WTC11 (cell line): ENCODE data around the gene RAB3IL1. TPM values are rescaled to one million over a fixed set of nuclear protein-coding genes. Genes with fewer than 3 reads are reported as not detected.

Experiments
- ATAC-seq: fragments of 200-7000 bp; cut with Tn5 transposase; 2 replicates; pipeline ENCODE4 v1.10.0; 2021; ENCODE audit warnings: mild to moderate bottlenecking, moderate library complexity
- CTCF ChIA-PET: fragments of 300-600 bp; sonication (Branson Sonifier 250); formaldehyde crosslinking; loops from one replicate; lab custom pipeline; 2021; ENCODE audit warnings: antibody characterized with exemption; lab: Charles Lee
- POLR2A ChIA-PET: fragments of 350-600 bp; sonication (Branson Sonifier 250); formaldehyde crosslinking; loops from one replicate; lab custom pipeline; 2021; ENCODE audit warnings: antibody characterized with exemption; lab: Charles Lee
- DNase-seq: peaks from one replicate; pipeline ENCODE4 v3.0.0; 2021; ENCODE audit warnings: low spot score
- H3K27ac Mint-ChIP-seq: 2 replicates; pipeline ENCODE4 v1.8.0; 2021; ENCODE audit warnings: mixed read lengths
- H3K27me3 Mint-ChIP-seq: 2 replicates; pipeline ENCODE4 v1.8.0; 2021; ENCODE audit warnings: low read depth, mild to moderate bottlenecking, moderate library complexity, mixed read lengths
- H3K36me3 Mint-ChIP-seq: 2 replicates; pipeline ENCODE4 v1.8.0; 2021; ENCODE audit warnings: mixed read lengths
- H3K4me1 Mint-ChIP-seq: 2 replicates; pipeline ENCODE4 v1.8.0; 2022; ENCODE audit warnings: mixed read lengths
- H3K4me3 Mint-ChIP-seq: 2 replicates; pipeline ENCODE4 v1.8.0; 2021; ENCODE audit warnings: mild to moderate bottlenecking, moderate library complexity, mixed read lengths
- H3K9me3 Mint-ChIP-seq: 2 replicates; pipeline ENCODE4 v1.8.0; 2021; ENCODE audit warnings: mixed read lengths
- ARID4B ChIP-seq: sonication (generic); formaldehyde crosslinking; IDR thresholded peaks from 2 replicates; pipeline ENCODE4 v1.8.0; 2023; ENCODE audit warnings: missing genetic modification reagents, mild to moderate bottlenecking, borderline replicate concordance
- ATF2 ChIP-seq: sonication (generic); formaldehyde crosslinking; IDR thresholded peaks from 2 replicates; pipeline ENCODE4 v1.8.1; 2022; ENCODE audit warnings: low read depth, missing genetic modification reagents, borderline replicate concordance
- CBFB ChIP-seq: sonication (generic); formaldehyde crosslinking; IDR thresholded peaks from 2 replicates; pipeline ENCODE4 v1.8.1; 2022; ENCODE audit warnings: mild to moderate bottlenecking, low read depth, missing genetic modification reagents
- CREB1 ChIP-seq: sonication (generic); formaldehyde crosslinking; IDR thresholded peaks from 2 replicates; pipeline ENCODE4 v1.8.0; 2023; ENCODE audit warnings: mild to moderate bottlenecking, missing genetic modification reagents
- E2F1 ChIP-seq: sonication (generic); formaldehyde crosslinking; IDR thresholded peaks from 2 replicates; pipeline ENCODE4 v1.8.0; 2022; ENCODE audit warnings: mild to moderate bottlenecking, missing genetic modification reagents
- EMX1 ChIP-seq: fragments of 250-450 bp; sonication (Bioruptor Pico); IDR thresholded peaks from 2 replicates; pipeline ENCODE4 v1.8.0; 2021; ENCODE audit warnings: mild to moderate bottlenecking
- GABPB1 ChIP-seq: sonication (generic); formaldehyde crosslinking; IDR thresholded peaks from 2 replicates; pipeline ENCODE4 v1.8.1; 2023; ENCODE audit warnings: mild to moderate bottlenecking, missing genetic modification reagents
- KAT7 ChIP-seq: sonication (generic); formaldehyde crosslinking; IDR thresholded peaks from 2 replicates; pipeline ENCODE4 v1.8.1; 2023; ENCODE audit warnings: missing genetic modification reagents, mild to moderate bottlenecking, borderline replicate concordance
- NR3C1 ChIP-seq: sonication (generic); formaldehyde crosslinking; conservative IDR thresholded peaks from 2 replicates; pipeline ENCODE4 v1.8.1; 2023; ENCODE audit warnings: low read depth, mild to moderate bottlenecking, missing genetic modification reagents
- PREB ChIP-seq: sonication (generic); formaldehyde crosslinking; IDR thresholded peaks from 2 replicates; pipeline ENCODE4 v1.8.1; 2022; ENCODE audit warnings: mild to moderate bottlenecking, missing genetic modification reagents, moderate library complexity, borderline replicate concordance
- SMAD3 ChIP-seq: sonication (generic); formaldehyde crosslinking; IDR thresholded peaks from 2 replicates; pipeline ENCODE4 v1.8.0; 2022; ENCODE audit warnings: missing genetic modification reagents, mild to moderate bottlenecking, borderline replicate concordance
- TEAD1 ChIP-seq: sonication (generic); formaldehyde crosslinking; IDR thresholded peaks from 2 replicates; pipeline ENCODE4 v1.8.0; 2022; ENCODE audit warnings: mild to moderate bottlenecking, missing genetic modification reagents
- ZBTB43 ChIP-seq: sonication (generic); formaldehyde crosslinking; IDR thresholded peaks from 2 replicates; pipeline ENCODE4 v1.8.1; 2023; ENCODE audit warnings: mild to moderate bottlenecking, missing genetic modification reagents
- ZNF263 ChIP-seq: sonication (generic); formaldehyde crosslinking; IDR thresholded peaks from 2 replicates; pipeline ENCODE4 v1.8.1; 2022; ENCODE audit warnings: low read depth, mild to moderate bottlenecking, moderate library complexity, missing genetic modification reagents
- ZNF532 ChIP-seq: fragments of 250-450 bp; sonication (Bioruptor Pico); IDR thresholded peaks from 2 replicates; pipeline ENCODE4 v1.9.0; 2021; ENCODE audit warnings: mild to moderate bottlenecking, borderline replicate concordance
- total RNA-seq: library from RNA; stranded (reverse); gene quantifications from 3 replicates; pipeline ENCODE4 v1.2.3, GENCODE V29; 2021

The RAB3IL1 gene
- total RNA-seq, 1 experiment from 2014 or later = 7.2 TPM

- Mint-ChIP-seq H3K27ac (peak overlapping the region; percentile 21), H3K4me1 (peaks cover 32% of the 10 kb centered on the region), H3K27me3 (no peaks in the 10 kb centered on the region), H3K4me3 (no peak overlapping the region), H3K36me3 (no peaks in the 10 kb centered on the region), H3K9me3 (no peaks in the 10 kb centered on the region)
- DNase-seq = no peak
- no peak for TF ChIP-seq ZBTB43 (CRISPR knock-in tag)
- no peak for TF ChIP-seq GABPB1
- no peak for TF ChIP-seq TEAD1 (CRISPR knock-in tag)
- no peak for TF ChIP-seq NR3C1
- TF ChIP-seq CREB1 (CRISPR knock-in tag) = no peak
- TF ChIP-seq SMAD3 (CRISPR knock-in tag) = no peak
- TF ChIP-seq ATF2 = no peak
- TF ChIP-seq PREB = no peak
- no peak for TF ChIP-seq ZNF263 (CRISPR knock-in tag)
- no peak for TF ChIP-seq ARID4B
- TF ChIP-seq E2F1 (CRISPR knock-in tag) = no peak
- TF ChIP-seq CBFB = no peak
- TF ChIP-seq ZNF532 = no peak
- no peak for TF ChIP-seq KAT7 (CRISPR knock-in tag)
- TF ChIP-seq EMX1 = no peak
- CTCF ChIA-PET = interaction anchor here (1.0 to 4.7 kb wide), 6 partner anchors 9 to 228 kb away, joined by 3 to 32 read pairs (median 21); no protein-coding TSS in a partner anchor
- ATAC-seq = no peak
- POLR2A ChIA-PET = interaction anchor here (0.6 to 2.5 kb wide), 4 partner anchors 65 to 366 kb away, joined by 3 to 10 read pairs (median 4); partner anchors contain the start of gene BEST1
These were observed 37.3 kb downstream of the RAB3IL1 start for GRCh38 chr11:61880031-61880430.
